K562 (cell line): Measurements from ENCODE around the gene ITGB5.

ENCODE experiments used
- CHD4 ChIP-seq: fragments of 200-600 bp; sonication (generic); IDR thresholded peaks from 3 replicates; pipeline ENCODE4 v1.6.1; 2012; ENCODE audit warnings: low read depth, mild to moderate bottlenecking, mixed read lengths, low read length, inconsistent platforms; ENCODE audit not compliant: insufficient read depth, insufficient replicate concordance, poor library complexity, severe bottlenecking
- CTCF ChIP-seq, 3 experiments: IDR thresholded peaks in 2 of 3; conservative IDR thresholded peaks in 1 of 3; 2 replicates each; pipeline ENCODE4 v1.5.1; 2011 to 2012; ENCODE audit warnings: low read length in 3 of 3, mild to moderate bottlenecking in 3 of 3, control low read depth in 2 of 3, improper control_type of control experiment in 1 of 3, inconsistent platforms in 1 of 3, low read depth in 1 of 3, mixed read lengths in 1 of 3, moderate library complexity in 1 of 3; ENCODE audit not compliant: insufficient read depth in 2 of 3
- POLR2A ChIP-seq: fragments of 450-650 bp; conservative IDR thresholded peaks from 2 replicates; pipeline ENCODE4 v1.6.1; 2016
- RBFOX2 ChIP-seq: fragments of 200-400 bp; formaldehyde crosslinking; IDR thresholded peaks from 2 replicates; pipeline ENCODE4 v1.6.1; 2017; ENCODE audit warnings: low read depth, mild to moderate bottlenecking, low read length, moderate library complexity
- TBP ChIP-seq: optimal IDR thresholded peaks from 2 replicates; pipeline ENCODE3; 2011; ENCODE audit warnings: low read depth, low read length, improper control_type of control experiment
- ZNF146 ChIP-seq: IDR thresholded peaks from one replicate; pipeline ENCODE4 v1.6.1; 2018; ENCODE audit warnings: missing compliant biosample characterization; ENCODE audit not compliant: unreplicated experiment

- TF ChIP-seq CTCF (IDR thresholded peaks at IDR 0.05 in 2 of 3, conservative IDR thresholded peaks at IDR 0.05 in 1 of 3; ENCODE audit: insufficient read depth in 2 of 3, low read depth in 1 of 3, low read length in 3 of 3) (no peak), POLR2A (no peak), RBFOX2 (no peak), TBP (no peak), CHD4 (no peak), ZNF146 (CRISPR knock-in tag) (no peak)
These were observed 112.8 kb downstream of the ITGB5 start for GRCh38 chr3:124774327-124774718.
